Heart right ventricle (tissue), 16 donors: Measurements from ENCODE around the gene MADD. TPM values are rescaled to one million over a fixed set of nuclear protein-coding genes. Genes with fewer than 3 reads are reported as not detected.

Experiments used
- ATAC-seq, 8 donors: fragments of 200-7000 bp; cut with Tn5 transposase; one replicate each; pipeline ENCODE4 v1.9.1; 2020; ENCODE audit warnings: mild to moderate bottlenecking in 8 of 8, moderate library complexity in 8 of 8, moderate number of reproducible peaks in 1 of 8
- DNase-seq, 2 donors: peaks; one replicate each; pipeline ENCODE4 v3.0.0-alpha.2; 2020
- H3K27ac ChIP-seq, 10 donors: fragments of 200-600 bp; sonication (generic) in 2 of 10; one replicate each; pipeline versions ENCODE4 v1.5.0 to v1.8.0; 2020 to 2022; ENCODE audit warnings: mild to moderate bottlenecking in 3 of 10
- H3K27me3 ChIP-seq, 7 donors: fragments of 200-600 bp; one replicate each; pipeline ENCODE4 v1.8.0; 2021 to 2022; ENCODE audit warnings: mild to moderate bottlenecking in 2 of 7
- H3K36me3 ChIP-seq, 9 donors: fragments of 200-600 bp; sonication (generic) in 1 of 9; one replicate each; pipeline versions ENCODE4 v1.5.0 to v1.8.0; 2020 to 2022; ENCODE audit warnings: mild to moderate bottlenecking in 2 of 9
- H3K4me1 ChIP-seq, 9 donors: fragments of 200-600 bp; sonication (generic) in 1 of 9; one replicate each; pipeline versions ENCODE4 v1.5.0 to v1.8.0; 2020 to 2022; ENCODE audit warnings: mild to moderate bottlenecking in 4 of 9
- H3K4me3 ChIP-seq, 10 donors: fragments of 200-600 bp; sonication (generic) in 2 of 10; one replicate each; pipeline versions ENCODE4 v1.5.0 to v1.8.0; 2020 to 2022; ENCODE audit warnings: mild to moderate bottlenecking in 7 of 10, moderate library complexity in 2 of 10
- H3K9me3 ChIP-seq, 11 donors: fragments of 200-600 bp in 10 of 11; sonication (generic) in 2 of 11; one replicate each; pipeline versions ENCODE4 v1.5.0 to v1.8.0; 2013 to 2022; ENCODE audit warnings: mild to moderate bottlenecking in 2 of 11, control low read depth in 1 of 11, moderate library complexity in 1 of 11
- WGBS, 2 donors: extraction: QIAGEN DNeasy Blood & Tissue Kit; methylation state at CpG; one replicate each; pipeline ENCODE4 v1.1.7; 2013; ENCODE audit warnings: inconsistent platforms in 1 of 2; 5-methylcytosine and 5-hydroxymethylcytosine counted together
- intact Hi-C, 10 donors: fragments of 100-400 bp; cut with DNase I; formaldehyde crosslinking; loops; one replicate each; pipeline versions ENCODE4 v1.11.1 to v1.14.2; 2022
- polyA plus RNA-seq, 2 donors: library from polyadenylated mRNA; stranded (reverse); fragments of 200-250 nt; gene quantifications; one replicate each; pipeline ENCODE4 v1.2.3, GENCODE V29; 2013
- total RNA-seq, 10 donors: library from RNA; stranded (reverse); fragmentation: NEBNext Ultra II Directional in 3 of 10; extraction: Animal tissue kit (Norgen Biotek cat#: 25700) in 3 of 10; gene quantifications; one replicate each; pipeline versions ENCODE4 v1.2.1 to v1.2.4, GENCODE V29; 2021 to 2023
- TF ChIP-seq, protein P1 (sequence below), 9 donors: fragments of 200-600 bp; sonication (generic) in 2 of 9; IDR thresholded peaks; one replicate each; pipeline versions ENCODE4 v1.5.0 to v1.8.0; 2021 to 2022; ENCODE audit warnings: antibody characterized with exemption in 9 of 9, mild to moderate bottlenecking in 5 of 9, moderate library complexity in 1 of 9
- donor health status: Arrhythmogenic right ventricular cardiomyopathy.
- donor health status: ischemic (EF 13 %, LVEDD 7.1; RV severe dilation, severe dysfunction).
- donor health status: healthy with polysubstance abuse.
- donor health status: DM: no; HTN: yes; CAD: no.
- donor health status: DM: no; HTN: no; CAD: no.
- donor health status: ischemic (EF 25% LVEDD 6.9; RV normal size, moderate dysfunction).
- donor health status: ischemic (EF 25% LVEDD 5.7; RV mildly dilated, moderate dysfunction).
- donor health status: healthy.
- donor health status: DM: yes; HTN: yes; CAD: no.
- donor health status: Ischemic cardiomyopathy.
- donor health status: ischemic (EF 35%, LVEDD 5.7; RV mildly dilated, moderate dysfunction).
- donor health status: nonischemic (EF 11% LVEDD 7.7; RV severe dilation, severe dysfunction).
- donor health status: DM: yes; HTN: yes; CAD: no.
- donor health status: PGD.
- donor health status: ischemic (EF 29% LVEDD 5.4; RV normal size, mild dysfunction).
- donor health status: nonischemic (EF 23%, LVEDD 6.1; RV moderate dilation, normal function).

Gene MADD
- total and polyA plus RNA-seq, 12 donors, result 23.8 to 54.8 (median 35.4) TPM

- H3K4me1 ChIP-seq, result peaks cover 0 to 55% (median 10%) of the 10 kb centered on the region in 9 donors
- ATAC-seq (no peak), DNase-seq (no peak)
- WGBS, 2 donors, result 42 to 52% methylated on average over 8 of the region's 8 CpGs
- H3K36me3 ChIP-seq, result peaks cover 0 to 76% (median 6%) of the 10 kb centered on the region in 9 donors
- no peaks in the 10 kb centered on the region for H3K9me3 ChIP-seq
- TF ChIP-seq, protein P1, sequence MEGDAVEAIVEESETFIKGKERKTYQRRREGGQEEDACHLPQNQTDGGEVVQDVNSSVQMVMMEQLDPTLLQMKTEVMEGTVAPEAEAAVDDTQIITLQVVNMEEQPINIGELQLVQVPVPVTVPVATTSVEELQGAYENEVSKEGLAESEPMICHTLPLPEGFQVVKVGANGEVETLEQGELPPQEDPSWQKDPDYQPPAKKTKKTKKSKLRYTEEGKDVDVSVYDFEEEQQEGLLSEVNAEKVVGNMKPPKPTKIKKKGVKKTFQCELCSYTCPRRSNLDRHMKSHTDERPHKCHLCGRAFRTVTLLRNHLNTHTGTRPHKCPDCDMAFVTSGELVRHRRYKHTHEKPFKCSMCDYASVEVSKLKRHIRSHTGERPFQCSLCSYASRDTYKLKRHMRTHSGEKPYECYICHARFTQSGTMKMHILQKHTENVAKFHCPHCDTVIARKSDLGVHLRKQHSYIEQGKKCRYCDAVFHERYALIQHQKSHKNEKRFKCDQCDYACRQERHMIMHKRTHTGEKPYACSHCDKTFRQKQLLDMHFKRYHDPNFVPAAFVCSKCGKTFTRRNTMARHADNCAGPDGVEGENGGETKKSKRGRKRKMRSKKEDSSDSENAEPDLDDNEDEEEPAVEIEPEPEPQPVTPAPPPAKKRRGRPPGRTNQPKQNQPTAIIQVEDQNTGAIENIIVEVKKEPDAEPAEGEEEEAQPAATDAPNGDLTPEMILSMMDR (IDR thresholded peaks at IDR 0.05), result no peak
- peak overlapping the region in 8 of 10 donors; percentile 44 to 77 (median 64) for H3K4me3 ChIP-seq
- no peaks in the 10 kb centered on the region for H3K27me3 ChIP-seq
- peak overlapping the region in 8 of 10 donors; percentile 24 to 99 (median 96) for H3K27ac ChIP-seq
- intact Hi-C loops, result no loop called here
Observed at GRCh38 chr11:47348859-47349258, 78.9 kb downstream of the MADD start.

GRCh38 chr11:47349521-47350095 is 79.7 kb downstream of the MADD start:
- H3K27ac ChIP-seq, result peak overlapping the region in 7 of 10 donors; percentile 28 to 99 (median 96)
- 56 to 68% methylated on average over 23 of the region's 23 CpGs for WGBS, 2 donors
- peak overlapping the region; percentile 44 to 77 (median 63) for H3K4me3 ChIP-seq
- TF ChIP-seq, protein P1 (IDR thresholded peaks at IDR 0.05), result no peak
- H3K27me3 ChIP-seq, result no peaks in the 10 kb centered on the region
- H3K9me3 ChIP-seq, result no peaks in the 10 kb centered on the region
- peak in 1 of 2 donors; percentile 14 for DNase-seq
- H3K4me1 ChIP-seq, result peaks cover 0 to 55% (median 5%) of the 10 kb centered on the region in 9 donors
- intact Hi-C loops, result loop anchor here in 9 of 10 donors (5.0 to 10.0 kb wide), 8 partner anchors 75 to 465 kb away; partner anchors contain the start of genes MADD (in 5 of the 9) and PACSIN3 (in 2 of the 9)
- no peak for ATAC-seq
- peaks cover 0 to 70% (median 0%) of the 10 kb centered on the region in 9 donors for H3K36me3 ChIP-seq

DNA sequence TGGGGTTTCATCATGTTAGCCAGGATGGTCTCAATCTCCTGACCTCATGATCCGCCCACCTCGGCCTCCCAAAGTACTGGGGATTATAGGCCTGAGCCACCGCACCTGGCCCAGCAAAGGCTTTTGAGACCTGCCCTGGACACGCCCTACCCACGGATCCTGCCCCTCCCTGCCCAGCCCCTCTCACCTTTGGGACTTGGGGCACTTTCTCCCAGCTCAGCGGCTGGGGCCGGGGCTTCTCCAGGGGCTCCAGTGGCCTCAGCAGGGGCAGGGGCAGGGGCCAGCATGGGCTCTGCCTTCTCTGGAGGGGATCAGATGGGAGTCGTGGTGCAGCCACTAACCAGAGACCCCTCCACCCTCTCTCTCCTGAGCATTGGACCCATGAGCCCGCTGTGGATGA is 80.4 kb downstream of the MADD start:
- Histone ChIP-seq H3K27ac (peak overlapping the region; percentile 67 to 99 (median 96)), H3K4me3 (peak overlapping the region; percentile 44 to 77 (median 63)), H3K27me3 (no peaks in the 10 kb centered on the region), H3K4me1 (peaks cover 0 to 52% (median 4%) of the 10 kb centered on the region in 9 donors), H3K9me3 (no peaks in the 10 kb centered on the region), H3K36me3 (peaks cover 0 to 63% (median 0%) of the 10 kb centered on the region in 9 donors)
- DNase-seq (no peak), ATAC-seq (peak in 1 of 8 donors; percentile 0)
- 49 to 66% methylated on average over 9 of the region's 9 CpGs for WGBS, 2 donors
- intact Hi-C loops, result loop anchor here in 9 of 10 donors (5.0 to 10.0 kb wide), 8 partner anchors 76 to 466 kb away; partner anchors contain the start of genes MADD (in 5 of the 9) and PACSIN3 (in 2 of the 9)
- TF ChIP-seq, protein P1 (IDR thresholded peaks at IDR 0.05), result no peak

DNA sequence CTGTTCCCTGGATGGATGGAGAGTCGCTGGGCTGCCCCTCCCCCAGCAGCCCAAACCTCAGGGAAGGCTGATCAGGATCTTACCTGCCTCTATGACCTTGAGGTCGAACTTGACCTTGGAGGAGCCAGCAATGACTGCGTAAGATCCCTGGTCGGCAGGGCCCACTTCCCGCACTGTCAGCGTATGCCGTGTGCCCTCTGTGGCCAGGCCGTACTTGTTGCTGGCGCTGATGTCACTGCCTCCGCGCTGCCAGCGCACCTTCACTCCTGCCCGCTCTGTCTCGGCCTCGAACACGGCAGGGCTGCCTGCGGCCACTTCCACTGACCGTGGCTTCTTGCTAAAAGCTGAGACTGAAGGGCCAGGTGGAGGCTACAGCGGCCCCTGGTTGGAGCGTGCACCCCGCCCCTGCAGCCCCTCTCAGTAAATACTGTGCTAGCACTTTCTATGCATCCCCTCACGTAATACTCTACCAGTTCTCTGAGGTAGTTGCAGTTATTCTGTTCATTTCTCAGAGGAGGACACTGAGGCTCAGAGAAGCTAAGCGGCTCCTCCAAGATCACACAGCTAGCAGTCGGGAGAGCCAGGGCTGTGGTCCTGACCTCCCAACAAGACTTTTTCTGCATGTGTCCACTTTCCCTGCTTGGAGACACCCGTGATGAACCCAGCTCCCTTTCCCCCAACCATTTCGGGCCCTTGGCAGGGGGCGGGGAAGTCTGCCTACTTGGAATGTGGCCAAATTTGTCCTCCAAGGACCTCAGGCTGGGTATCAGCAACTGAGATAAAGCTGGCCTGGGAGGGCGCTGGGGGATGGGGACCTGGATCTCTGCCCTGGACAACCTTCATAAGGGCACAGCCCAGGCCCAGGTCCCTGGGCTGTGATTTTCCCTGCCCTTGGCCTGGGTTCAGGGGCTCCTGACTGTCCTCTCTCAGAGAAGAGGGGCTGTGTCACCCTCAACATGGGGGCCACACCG is 81.5 kb downstream of the MADD start:
- ATAC-seq (peak; percentile 35 to 72 (median 63)), DNase-seq (peak; percentile 77 to 83)
- H3K36me3 ChIP-seq, result peaks cover 0 to 52% (median 0%) of the 10 kb centered on the region in 9 donors
- peaks cover 0 to 41% (median 4%) of the 10 kb centered on the region in 9 donors for H3K4me1 ChIP-seq
- TF ChIP-seq, protein P1 (IDR thresholded peaks at IDR 0.05), result no peak
- H3K27ac ChIP-seq, result peak overlapping the region; percentile 83 to 99 (median 96)
- peak overlapping the region; percentile 44 to 77 (median 63) for H3K4me3 ChIP-seq
- H3K27me3 ChIP-seq, result no peaks in the 10 kb centered on the region
- H3K9me3 ChIP-seq, result no peaks in the 10 kb centered on the region
- WGBS, 2 donors, result 48 to 54% methylated on average over 29 of the region's 29 CpGs
- intact Hi-C loops, result loop anchor here in 9 of 10 donors (2.0 to 10.0 kb wide), 9 partner anchors 77 to 467 kb away; partner anchors contain the start of genes MADD (in 5 of the 9) and PACSIN3 (in 3 of the 9)
